GM23338 (cell line): ENCODE data around the gene THYN1. TPM values are rescaled to one million over a fixed set of nuclear protein-coding genes. Genes with fewer than 3 reads are reported as not detected.

Experiments
- ATAC-seq: fragments of 200-7000 bp; cut with Tn5 transposase; 3 replicates; pipeline ENCODE4 v1.9.1; 2020
- DNase-seq: peaks from one replicate; pipeline ENCODE4 v3.0.0-alpha.2; 2015; ENCODE audit warnings: low spot score
- H2AFZ ChIP-seq: fragments of 200-600 bp; sonication (generic); 2 replicates; pipeline ENCODE4 v1.8.0; 2016; ENCODE audit warnings: antibody characterized with exemption, mild to moderate bottlenecking, moderate library complexity
- H3F3A ChIP-seq: fragments of 200-600 bp; sonication (generic); replicated peaks from 2 replicates; pipeline ENCODE4 v1.8.0; 2017; ENCODE audit warnings: antibody characterized with exemption, mixed run types, low read depth
- H3K27ac ChIP-seq: fragments of 200-600 bp; sonication (generic); 2 replicates; pipeline ENCODE4 v1.6.1; 2016; ENCODE audit warnings: low read depth
- H3K27me3 ChIP-seq: fragments of 200-600 bp; sonication (generic); 2 replicates; pipeline ENCODE4 v1.8.0; 2016; ENCODE audit warnings: mild to moderate bottlenecking, mixed run types, moderate library complexity; ENCODE audit not compliant: insufficient read depth
- H3K36me3 ChIP-seq: fragments of 200-600 bp; sonication (generic); 2 replicates; pipeline ENCODE4 v1.8.0; 2016; ENCODE audit warnings: mild to moderate bottlenecking; ENCODE audit not compliant: insufficient read depth
- H3K4me1 ChIP-seq: fragments of 200-600 bp; sonication (generic); 2 replicates; pipeline ENCODE4 v1.8.0; 2016; ENCODE audit warnings: mild to moderate bottlenecking, moderate library complexity; ENCODE audit not compliant: insufficient read depth
- H3K4me2 ChIP-seq: fragments of 200-600 bp; sonication (generic); 2 replicates; pipeline ENCODE4 v1.7.1; 2017; ENCODE audit warnings: mixed run types
- H3K4me3 ChIP-seq: fragments of 200-600 bp; sonication (generic); 2 replicates; pipeline ENCODE4 v1.6.1; 2016; ENCODE audit warnings: mixed run types
- H3K79me2 ChIP-seq: fragments of 200-600 bp; sonication (generic); replicated peaks from 2 replicates; pipeline ENCODE4 v1.8.0; 2017; ENCODE audit warnings: mild to moderate bottlenecking; ENCODE audit not compliant: insufficient read depth
- H3K9me2 ChIP-seq: fragments of 200-600 bp; sonication (generic); 2 replicates; pipeline ENCODE4 v1.8.0; 2017; ENCODE audit not compliant: insufficient read depth
- H4K20me1 ChIP-seq: fragments of 200-600 bp; sonication (generic); replicated peaks from 2 replicates; pipeline ENCODE4 v1.8.0; 2017; ENCODE audit warnings: mild to moderate bottlenecking; ENCODE audit not compliant: insufficient read depth
- H3K27ac Mint-ChIP-seq: 2 replicates; pipeline ENCODE4 v1.8.0; 2020; ENCODE audit warnings: inconsistent platforms, mild to moderate bottlenecking, moderate library complexity, mixed read lengths
- H3K27me3 Mint-ChIP-seq: 3 replicates; pipeline ENCODE4 v1.8.0; 2022; ENCODE audit warnings: low read depth, mild to moderate bottlenecking, moderate library complexity, mixed read lengths, inconsistent platforms; ENCODE audit not compliant: insufficient read depth, poor library complexity
- H3K36me3 Mint-ChIP-seq: 3 replicates; pipeline ENCODE4 v1.8.0; 2021; ENCODE audit warnings: low read depth, mild to moderate bottlenecking, inconsistent platforms, moderate library complexity, mixed read lengths
- H3K4me1 Mint-ChIP-seq: 3 replicates; pipeline ENCODE4 v1.8.0; 2020; ENCODE audit warnings: mild to moderate bottlenecking, inconsistent platforms, mixed read lengths
- H3K4me3 Mint-ChIP-seq: 3 replicates; pipeline ENCODE4 v1.8.0; 2021; ENCODE audit warnings: moderate library complexity, mild to moderate bottlenecking, inconsistent platforms, mixed read lengths
- H3K9me3 Mint-ChIP-seq: 3 replicates; pipeline ENCODE4 v1.8.0; 2020; ENCODE audit warnings: moderate library complexity, mild to moderate bottlenecking, inconsistent platforms, mixed read lengths
- CREB1 ChIP-seq: fragments of 250-450 bp; sonication (Bioruptor Pico); IDR thresholded peaks from 2 replicates; pipeline ENCODE4 v1.5.0; 2020; ENCODE audit warnings: low read depth, mild to moderate bottlenecking, moderate library complexity
- EZH2 ChIP-seq: fragments of 200-600 bp; sonication (generic); IDR thresholded peaks from one replicate; pipeline ENCODE4 v1.8.0; 2017; ENCODE audit warnings: antibody characterized with exemption, mild to moderate bottlenecking, low read depth; ENCODE audit not compliant: unreplicated experiment
- EZH2phosphoT487 ChIP-seq: fragments of 200-600 bp; sonication (generic); IDR thresholded peaks from one replicate; pipeline ENCODE4 v1.8.1; 2018; ENCODE audit warnings: antibody characterized with exemption; ENCODE audit not compliant: unreplicated experiment
- JUNB ChIP-seq: IDR thresholded peaks from one replicate; pipeline ENCODE4 v1.6.1; 2016; ENCODE audit warnings: antibody characterized with exemption; ENCODE audit not compliant: unreplicated experiment
- NANOG ChIP-seq: IDR thresholded peaks from 2 replicates; pipeline ENCODE4 v1.6.1; 2016; ENCODE audit warnings: antibody characterized with exemption, borderline replicate concordance
- POLR2AphosphoS5 ChIP-seq: IDR thresholded peaks from 2 replicates; pipeline ENCODE4 v1.6.1; 2016; ENCODE audit warnings: antibody characterized with exemption, low read depth
- ZNF114 ChIP-seq: fragments of 250-450 bp; sonication (Bioruptor Pico); IDR thresholded peaks from 2 replicates; pipeline ENCODE4 v1.5.0; 2020; ENCODE audit warnings: mild to moderate bottlenecking, moderate library complexity
- ZNF331 ChIP-seq: fragments of 250-450 bp; sonication (Bioruptor Pico); IDR thresholded peaks from 2 replicates; pipeline ENCODE4 v1.5.0; 2020; ENCODE audit warnings: low read depth, mild to moderate bottlenecking, moderate library complexity
- polyA plus RNA-seq: library from polyadenylated mRNA; unstranded; fragments of >200 nt; fragmentation: Nextera tagmentation; extraction: Ambion mirVana; gene quantifications from 2 replicates; pipeline ENCODE4 v1.2.1, GENCODE V29; 2016
- total RNA-seq: library from RNA; depleted of rRNA; stranded (reverse); fragments of >200 nt; shearing (Covaris generic); gene quantifications from 2 replicates; pipeline ENCODE4 v1.2.3, GENCODE V29; 2014
- TF ChIP-seq, protein P1 (sequence below): IDR thresholded peaks from one replicate; pipeline ENCODE4 v1.6.1; 2018; ENCODE audit warnings: antibody characterized with exemption; ENCODE audit not compliant: unreplicated experiment
- TF ChIP-seq, protein P2 (sequence below): fragments of 250-450 bp; sonication (Bioruptor Pico); IDR thresholded peaks from 2 replicates; pipeline ENCODE4 v1.5.0; 2020; ENCODE audit warnings: mild to moderate bottlenecking, moderate library complexity
- TF ChIP-seq, protein P3 (sequence below), 2 experiments: fragments of 200-600 bp in 1 of 2; sonication (generic) in 1 of 2; conservative IDR thresholded peaks; 2 replicates each; pipeline versions ENCODE4 v1.5.1 to v1.6.1; 2016 to 2017; ENCODE audit warnings: antibody characterized with exemption in 2 of 2, low read depth in 2 of 2, mild to moderate bottlenecking in 2 of 2, moderate library complexity in 1 of 2
- TF ChIP-seq, protein P4 (sequence below): IDR thresholded peaks from 2 replicates; pipeline ENCODE4 v1.6.1; 2016; ENCODE audit warnings: antibody characterized with exemption

THYN1 gene
- total and polyA plus RNA-seq, 2 experiments from 2014 or later, result 116 to 216 TPM

DNA sequence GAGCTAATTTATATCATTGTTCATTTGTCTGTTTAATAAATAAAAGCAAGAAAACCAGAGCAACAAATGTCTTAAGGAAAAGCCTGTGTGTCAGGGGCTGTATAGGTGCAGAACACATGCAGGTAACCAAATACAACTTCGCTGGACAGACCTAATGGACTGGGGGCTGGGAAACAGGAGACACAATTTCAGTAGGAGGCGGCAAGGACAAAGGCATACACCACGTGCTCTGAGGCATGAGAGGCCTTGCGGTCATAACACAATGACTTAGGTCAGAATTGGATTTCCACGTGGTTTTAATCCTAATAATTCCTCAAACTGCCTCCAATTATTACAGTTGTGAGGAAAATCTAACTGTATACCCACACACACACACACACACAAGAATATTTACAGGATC is 14.3 kb upstream of the THYN1 start:
- Histone ChIP-seq H3K4me1 (peaks cover 58% of the 10 kb centered on the region), H3K9me2 (no peaks in the 10 kb centered on the region), H4K20me1 (0 out of 2 replicates have a peak, but pooled peaks cover 4% of the 10 kb centered on the region), H3K36me3 (peaks cover 16% of the 10 kb centered on the region), H3K27ac (peak overlapping the region; percentile 46), H3K4me2 (peak overlapping the region; percentile 38), H2AFZ (no peak overlapping the region), H3K4me3 (no peak overlapping the region), H3K79me2 (peaks cover 71% of the 10 kb centered on the region), H3K27me3 (no peaks in the 10 kb centered on the region), H3F3A (0 out of 2 replicates have a peak, but pooled peaks cover 8% of the 10 kb centered on the region)
- Mint-ChIP-seq H3K4me3 (no peak overlapping the region), H3K4me1 (peaks cover 71% of the 10 kb centered on the region), H3K36me3 (peaks cover 41% of the 10 kb centered on the region), H3K27me3 (peaks cover 15% of the 10 kb centered on the region), H3K9me3 (no peaks in the 10 kb centered on the region), H3K27ac (peak overlapping the region; percentile 81)
- TF ChIP-seq ZNF114 (CRISPR knock-in tag), result no peak
- TF ChIP-seq, protein P1, sequence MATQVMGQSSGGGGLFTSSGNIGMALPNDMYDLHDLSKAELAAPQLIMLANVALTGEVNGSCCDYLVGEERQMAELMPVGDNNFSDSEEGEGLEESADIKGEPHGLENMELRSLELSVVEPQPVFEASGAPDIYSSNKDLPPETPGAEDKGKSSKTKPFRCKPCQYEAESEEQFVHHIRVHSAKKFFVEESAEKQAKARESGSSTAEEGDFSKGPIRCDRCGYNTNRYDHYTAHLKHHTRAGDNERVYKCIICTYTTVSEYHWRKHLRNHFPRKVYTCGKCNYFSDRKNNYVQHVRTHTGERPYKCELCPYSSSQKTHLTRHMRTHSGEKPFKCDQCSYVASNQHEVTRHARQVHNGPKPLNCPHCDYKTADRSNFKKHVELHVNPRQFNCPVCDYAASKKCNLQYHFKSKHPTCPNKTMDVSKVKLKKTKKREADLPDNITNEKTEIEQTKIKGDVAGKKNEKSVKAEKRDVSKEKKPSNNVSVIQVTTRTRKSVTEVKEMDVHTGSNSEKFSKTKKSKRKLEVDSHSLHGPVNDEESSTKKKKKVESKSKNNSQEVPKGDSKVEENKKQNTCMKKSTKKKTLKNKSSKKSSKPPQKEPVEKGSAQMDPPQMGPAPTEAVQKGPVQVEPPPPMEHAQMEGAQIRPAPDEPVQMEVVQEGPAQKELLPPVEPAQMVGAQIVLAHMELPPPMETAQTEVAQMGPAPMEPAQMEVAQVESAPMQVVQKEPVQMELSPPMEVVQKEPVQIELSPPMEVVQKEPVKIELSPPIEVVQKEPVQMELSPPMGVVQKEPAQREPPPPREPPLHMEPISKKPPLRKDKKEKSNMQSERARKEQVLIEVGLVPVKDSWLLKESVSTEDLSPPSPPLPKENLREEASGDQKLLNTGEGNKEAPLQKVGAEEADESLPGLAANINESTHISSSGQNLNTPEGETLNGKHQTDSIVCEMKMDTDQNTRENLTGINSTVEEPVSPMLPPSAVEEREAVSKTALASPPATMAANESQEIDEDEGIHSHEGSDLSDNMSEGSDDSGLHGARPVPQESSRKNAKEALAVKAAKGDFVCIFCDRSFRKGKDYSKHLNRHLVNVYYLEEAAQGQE, result no peak
- no peak for TF ChIP-seq CREB1 (CRISPR knock-in tag)
- TF ChIP-seq, protein P2, sequence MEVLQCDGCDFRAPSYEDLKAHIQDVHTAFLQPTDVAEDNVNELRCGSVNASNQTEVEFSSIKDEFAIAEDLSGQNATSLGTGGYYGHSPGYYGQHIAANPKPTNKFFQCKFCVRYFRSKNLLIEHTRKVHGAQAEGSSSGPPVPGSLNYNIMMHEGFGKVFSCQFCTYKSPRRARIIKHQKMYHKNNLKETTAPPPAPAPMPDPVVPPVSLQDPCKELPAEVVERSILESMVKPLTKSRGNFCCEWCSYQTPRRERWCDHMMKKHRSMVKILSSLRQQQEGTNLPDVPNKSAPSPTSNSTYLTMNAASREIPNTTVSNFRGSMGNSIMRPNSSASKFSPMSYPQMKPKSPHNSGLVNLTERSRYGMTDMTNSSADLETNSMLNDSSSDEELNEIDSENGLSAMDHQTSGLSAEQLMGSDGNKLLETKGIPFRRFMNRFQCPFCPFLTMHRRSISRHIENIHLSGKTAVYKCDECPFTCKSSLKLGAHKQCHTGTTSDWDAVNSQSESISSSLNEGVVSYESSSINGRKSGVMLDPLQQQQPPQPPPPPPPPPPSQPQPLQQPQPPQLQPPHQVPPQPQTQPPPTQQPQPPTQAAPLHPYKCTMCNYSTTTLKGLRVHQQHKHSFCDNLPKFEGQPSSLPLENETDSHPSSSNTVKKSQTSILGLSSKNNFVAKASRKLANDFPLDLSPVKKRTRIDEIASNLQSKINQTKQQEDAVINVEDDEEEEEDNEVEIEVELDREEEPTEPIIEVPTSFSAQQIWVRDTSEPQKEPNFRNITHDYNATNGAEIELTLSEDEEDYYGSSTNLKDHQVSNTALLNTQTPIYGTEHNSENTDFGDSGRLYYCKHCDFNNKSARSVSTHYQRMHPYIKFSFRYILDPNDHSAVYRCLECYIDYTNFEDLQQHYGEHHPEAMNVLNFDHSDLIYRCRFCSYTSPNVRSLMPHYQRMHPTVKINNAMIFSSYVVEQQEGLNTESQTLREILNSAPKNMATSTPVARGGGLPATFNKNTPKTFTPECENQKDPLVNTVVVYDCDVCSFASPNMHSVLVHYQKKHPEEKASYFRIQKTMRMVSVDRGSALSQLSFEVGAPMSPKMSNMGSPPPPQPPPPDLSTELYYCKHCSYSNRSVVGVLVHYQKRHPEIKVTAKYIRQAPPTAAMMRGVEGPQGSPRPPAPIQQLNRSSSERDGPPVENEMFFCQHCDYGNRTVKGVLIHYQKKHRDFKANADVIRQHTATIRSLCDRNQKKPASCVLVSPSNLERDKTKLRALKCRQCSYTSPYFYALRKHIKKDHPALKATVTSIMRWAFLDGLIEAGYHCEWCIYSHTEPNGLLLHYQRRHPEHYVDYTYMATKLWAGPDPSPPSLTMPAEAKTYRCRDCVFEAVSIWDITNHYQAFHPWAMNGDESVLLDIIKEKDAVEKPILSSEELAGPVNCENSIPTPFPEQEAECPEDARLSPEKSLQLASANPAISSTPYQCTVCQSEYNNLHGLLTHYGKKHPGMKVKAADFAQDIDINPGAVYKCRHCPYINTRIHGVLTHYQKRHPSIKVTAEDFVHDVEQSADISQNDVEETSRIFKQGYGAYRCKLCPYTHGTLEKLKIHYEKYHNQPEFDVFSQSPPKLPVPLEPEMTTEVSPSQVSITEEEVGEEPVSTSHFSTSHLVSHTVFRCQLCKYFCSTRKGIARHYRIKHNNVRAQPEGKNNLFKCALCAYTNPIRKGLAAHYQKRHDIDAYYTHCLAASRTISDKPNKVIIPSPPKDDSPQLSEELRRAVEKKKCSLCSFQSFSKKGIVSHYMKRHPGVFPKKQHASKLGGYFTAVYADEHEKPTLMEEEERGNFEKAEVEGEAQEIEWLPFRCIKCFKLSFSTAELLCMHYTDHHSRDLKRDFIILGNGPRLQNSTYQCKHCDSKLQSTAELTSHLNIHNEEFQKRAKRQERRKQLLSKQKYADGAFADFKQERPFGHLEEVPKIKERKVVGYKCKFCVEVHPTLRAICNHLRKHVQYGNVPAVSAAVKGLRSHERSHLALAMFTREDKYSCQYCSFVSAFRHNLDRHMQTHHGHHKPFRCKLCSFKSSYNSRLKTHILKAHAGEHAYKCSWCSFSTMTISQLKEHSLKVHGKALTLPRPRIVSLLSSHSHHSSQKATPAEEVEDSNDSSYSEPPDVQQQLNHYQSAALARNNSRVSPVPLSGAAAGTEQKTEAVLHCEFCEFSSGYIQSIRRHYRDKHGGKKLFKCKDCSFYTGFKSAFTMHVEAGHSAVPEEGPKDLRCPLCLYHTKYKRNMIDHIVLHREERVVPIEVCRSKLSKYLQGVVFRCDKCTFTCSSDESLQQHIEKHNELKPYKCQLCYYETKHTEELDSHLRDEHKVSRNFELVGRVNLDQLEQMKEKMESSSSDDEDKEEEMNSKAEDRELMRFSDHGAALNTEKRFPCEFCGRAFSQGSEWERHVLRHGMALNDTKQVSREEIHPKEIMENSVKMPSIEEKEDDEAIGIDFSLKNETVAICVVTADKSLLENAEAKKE (CRISPR knock-in tag), result no peak
- TF ChIP-seq ZNF331 (CRISPR knock-in tag), result no peak
- no peak for TF ChIP-seq POLR2AphosphoS5
- TF ChIP-seq JUNB, result no peak
- TF ChIP-seq EZH2, result no peak
- TF ChIP-seq, protein P3, sequence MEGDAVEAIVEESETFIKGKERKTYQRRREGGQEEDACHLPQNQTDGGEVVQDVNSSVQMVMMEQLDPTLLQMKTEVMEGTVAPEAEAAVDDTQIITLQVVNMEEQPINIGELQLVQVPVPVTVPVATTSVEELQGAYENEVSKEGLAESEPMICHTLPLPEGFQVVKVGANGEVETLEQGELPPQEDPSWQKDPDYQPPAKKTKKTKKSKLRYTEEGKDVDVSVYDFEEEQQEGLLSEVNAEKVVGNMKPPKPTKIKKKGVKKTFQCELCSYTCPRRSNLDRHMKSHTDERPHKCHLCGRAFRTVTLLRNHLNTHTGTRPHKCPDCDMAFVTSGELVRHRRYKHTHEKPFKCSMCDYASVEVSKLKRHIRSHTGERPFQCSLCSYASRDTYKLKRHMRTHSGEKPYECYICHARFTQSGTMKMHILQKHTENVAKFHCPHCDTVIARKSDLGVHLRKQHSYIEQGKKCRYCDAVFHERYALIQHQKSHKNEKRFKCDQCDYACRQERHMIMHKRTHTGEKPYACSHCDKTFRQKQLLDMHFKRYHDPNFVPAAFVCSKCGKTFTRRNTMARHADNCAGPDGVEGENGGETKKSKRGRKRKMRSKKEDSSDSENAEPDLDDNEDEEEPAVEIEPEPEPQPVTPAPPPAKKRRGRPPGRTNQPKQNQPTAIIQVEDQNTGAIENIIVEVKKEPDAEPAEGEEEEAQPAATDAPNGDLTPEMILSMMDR (conservative IDR thresholded peaks at IDR 0.05; ENCODE audit: low read depth in 2 of 2), result no peak
- TF ChIP-seq, protein P4, sequence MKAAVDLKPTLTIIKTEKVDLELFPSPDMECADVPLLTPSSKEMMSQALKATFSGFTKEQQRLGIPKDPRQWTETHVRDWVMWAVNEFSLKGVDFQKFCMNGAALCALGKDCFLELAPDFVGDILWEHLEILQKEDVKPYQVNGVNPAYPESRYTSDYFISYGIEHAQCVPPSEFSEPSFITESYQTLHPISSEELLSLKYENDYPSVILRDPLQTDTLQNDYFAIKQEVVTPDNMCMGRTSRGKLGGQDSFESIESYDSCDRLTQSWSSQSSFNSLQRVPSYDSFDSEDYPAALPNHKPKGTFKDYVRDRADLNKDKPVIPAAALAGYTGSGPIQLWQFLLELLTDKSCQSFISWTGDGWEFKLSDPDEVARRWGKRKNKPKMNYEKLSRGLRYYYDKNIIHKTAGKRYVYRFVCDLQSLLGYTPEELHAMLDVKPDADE, result no peak
- no peak for TF ChIP-seq NANOG
- TF ChIP-seq EZH2phosphoT487, result no peak
- DNase-seq (no peak), ATAC-seq (peak; percentile 21)
